Jurkat, Clone E6-1 (cell line): ENCODE measurements around the gene ARHGDIB.

Experiments
- DNase-seq: peaks from one replicate; pipeline ENCODE4 v3.0.0-alpha.2; 2011; ENCODE audit warnings: low read depth, low spot score
- H3K4me3 ChIP-seq: 2 replicates; pipeline ENCODE4 v1.5.1; 2011; ENCODE audit warnings: mild to moderate bottlenecking, low read length, control low read depth, moderate library complexity

ARHGDIB gene

GRCh38 chr12:14959463-14959862 lies 1.9 kb downstream of the ARHGDIB start:
- DNase-seq = no peak
- peak overlapping the region; percentile 97 for H3K4me3 ChIP-seq

GRCh38 chr12:14959126-14959440 lies 2.3 kb downstream of the ARHGDIB start:
- DNase-seq = no peak
- peak overlapping the region; percentile 97 for H3K4me3 ChIP-seq

GRCh38 chr12:14958361-14959125 lies 2.9 kb downstream of the ARHGDIB start:
- DNase-seq = no peak
- H3K4me3 ChIP-seq = peak overlapping the region; percentile 97

GRCh38 chr12:14957551-14958168 lies 3.7 kb downstream of the ARHGDIB start:
- DNase-seq = no peak
- peak overlapping the region; percentile 97 for H3K4me3 ChIP-seq

- peak overlapping the region; percentile 37 for H3K4me3 ChIP-seq
- no peak for DNase-seq
Measured at GRCh38 chr12:14956905-14957304, 4.5 kb downstream of the ARHGDIB start.

GRCh38 chr12:14956024-14956891 lies 5.1 kb downstream of the ARHGDIB start:
- H3K4me3 ChIP-seq = peak overlapping the region; percentile 37
- no peak for DNase-seq

GRCh38 chr12:14954269-14954668 lies 7.1 kb downstream of the ARHGDIB start:
- DNase-seq = peak; percentile 80

GRCh38 chr12:14953752-14954151 lies 7.6 kb downstream of the ARHGDIB start:
- peak overlapping the region; percentile 5 for H3K4me3 ChIP-seq
- no peak for DNase-seq

More at GRCh38 chr12:14954269-14954668, 7.1 kb downstream of the ARHGDIB start:
- H3K4me3 ChIP-seq = peak overlapping the region; percentile 10

- DNase-seq = peak; percentile 67
- H3K4me3 ChIP-seq = no peak overlapping the region
Measured at GRCh38 chr12:14952299-14952921, 9.0 kb downstream of the ARHGDIB start.

GRCh38 chr12:14951851-14952250 lies 9.6 kb downstream of the ARHGDIB start:
- H3K4me3 ChIP-seq = no peak overlapping the region

GRCh38 chr12:14950982-14951746 lies 10.2 kb downstream of the ARHGDIB start:
- H3K4me3 ChIP-seq = peak overlapping the region; percentile 15; the same call in 1 of the 2 replicates

More at GRCh38 chr12:14951851-14952250, 9.6 kb downstream of the ARHGDIB start:
- DNase-seq = no peak

GRCh38 chr12:14950421-14950820 lies 11.0 kb downstream of the ARHGDIB start:
- no peak for DNase-seq
- H3K4me3 ChIP-seq = peak overlapping the region; percentile 58

More at GRCh38 chr12:14950982-14951746, 10.2 kb downstream of the ARHGDIB start:
- no peak for DNase-seq

- peak; percentile 81 for DNase-seq
- H3K4me3 ChIP-seq = peak overlapping the region; percentile 58
Measured at GRCh38 chr12:14949631-14950030, 11.8 kb downstream of the ARHGDIB start.

- DNase-seq = peak; percentile 96
- H3K4me3 ChIP-seq = peak overlapping the region; percentile 58
Measured at GRCh38 chr12:14948672-14949071, 12.7 kb downstream of the ARHGDIB start.

GRCh38 chr12:14946861-14947260 lies 14.5 kb downstream of the ARHGDIB start:
- DNase-seq = no peak

GRCh38 chr12:14946162-14946561 lies 15.2 kb downstream of the ARHGDIB start:
- no peak overlapping the region for H3K4me3 ChIP-seq
- no peak for DNase-seq

More at GRCh38 chr12:14946861-14947260, 14.5 kb downstream of the ARHGDIB start:
- no peak overlapping the region for H3K4me3 ChIP-seq

- DNase-seq = no peak
- H3K4me3 ChIP-seq = no peak overlapping the region
Measured at GRCh38 chr12:14942196-14942931, 19.0 kb downstream of the ARHGDIB start.

- H3K4me3 ChIP-seq = no peak overlapping the region
- DNase-seq = no peak
Measured at GRCh38 chr12:14941369-14941768, 20.0 kb downstream of the ARHGDIB start.
